Measurements from ENCODE around the gene USP7. TPM values are rescaled to one million over a fixed set of nuclear protein-coding genes. Genes with fewer than 3 reads are reported as not detected.

USP7 gene
- total RNA-seq, 1 experiment from 2014 or later, result 125 TPM

DNA sequence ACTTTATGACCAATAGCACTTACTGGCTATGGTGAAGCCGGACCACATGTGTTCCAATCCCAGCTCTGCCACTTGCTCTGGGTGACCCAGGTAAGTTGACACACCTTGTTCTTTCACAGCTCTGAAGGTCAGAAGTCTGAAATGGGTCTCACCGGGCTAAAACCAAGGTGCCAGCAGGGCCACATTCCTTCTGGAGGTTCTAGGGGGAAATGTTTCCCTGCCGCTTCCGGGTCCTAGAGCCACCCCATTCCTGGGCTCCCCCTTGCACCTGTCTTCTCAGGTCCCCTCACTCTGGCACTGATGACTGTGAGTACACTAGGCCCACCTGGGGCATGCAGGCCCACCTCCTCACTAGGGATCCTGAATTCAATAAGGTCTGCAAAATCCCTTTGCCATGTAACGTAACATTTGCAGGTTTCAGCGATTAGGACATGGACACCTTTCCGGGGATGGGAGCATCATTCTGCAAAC is 11.4 kb downstream of the USP7 start:
- ChIA-PET CTCF (interaction anchor here (1.0 kb wide), 1 partner anchor 56 kb away, joined by 3 read pairs; no protein-coding TSS in a partner anchor), POLR2A (no interaction called here)
- Histone ChIP-seq H3K36me3 (ENCODE audit: control insufficient read depth, insufficient read depth, low read length) (no peaks in the 10 kb centered on the region), H3K4me3 (ENCODE audit: low read depth in 2 of 2, low read length in 2 of 2) (no peak overlapping the region), H3K9me3 (ENCODE audit: control insufficient read depth, insufficient read depth, low read depth, low read length) (no peaks in the 10 kb centered on the region), H3K27ac (ENCODE audit: low read length) (no peak overlapping the region), H3K4me1 (ENCODE audit: control insufficient read depth, insufficient read depth, low read length) (peaks cover 58% of the 10 kb centered on the region), H3K27me3 (ENCODE audit: control insufficient read depth, insufficient read depth, low read length) (no peaks in the 10 kb centered on the region)
- in situ Hi-C loops (cut with HindIII; ENCODE audit: low pct_unique_long_range_greater_than_20kb, low sequenced_read_pairs) (no loop called here), intact Hi-C loops (cut with micrococcal nuclease; ENCODE audit: unreplicated experiment) (loop anchor here (10.0 kb wide), 1 partner anchor 142 kb away; the partner anchor contains the start of gene HAPSTR1)
- no peak for DNase-seq (ENCODE audit: low read depth, low spot score)
- ATAC-seq, result no peak
- BruUV-seq (replicated peaks), result no TSS peak
- TF ChIP-seq, protein P1, sequence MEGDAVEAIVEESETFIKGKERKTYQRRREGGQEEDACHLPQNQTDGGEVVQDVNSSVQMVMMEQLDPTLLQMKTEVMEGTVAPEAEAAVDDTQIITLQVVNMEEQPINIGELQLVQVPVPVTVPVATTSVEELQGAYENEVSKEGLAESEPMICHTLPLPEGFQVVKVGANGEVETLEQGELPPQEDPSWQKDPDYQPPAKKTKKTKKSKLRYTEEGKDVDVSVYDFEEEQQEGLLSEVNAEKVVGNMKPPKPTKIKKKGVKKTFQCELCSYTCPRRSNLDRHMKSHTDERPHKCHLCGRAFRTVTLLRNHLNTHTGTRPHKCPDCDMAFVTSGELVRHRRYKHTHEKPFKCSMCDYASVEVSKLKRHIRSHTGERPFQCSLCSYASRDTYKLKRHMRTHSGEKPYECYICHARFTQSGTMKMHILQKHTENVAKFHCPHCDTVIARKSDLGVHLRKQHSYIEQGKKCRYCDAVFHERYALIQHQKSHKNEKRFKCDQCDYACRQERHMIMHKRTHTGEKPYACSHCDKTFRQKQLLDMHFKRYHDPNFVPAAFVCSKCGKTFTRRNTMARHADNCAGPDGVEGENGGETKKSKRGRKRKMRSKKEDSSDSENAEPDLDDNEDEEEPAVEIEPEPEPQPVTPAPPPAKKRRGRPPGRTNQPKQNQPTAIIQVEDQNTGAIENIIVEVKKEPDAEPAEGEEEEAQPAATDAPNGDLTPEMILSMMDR (IDR thresholded peaks at IDR 0.05), result no peak

DNA sequence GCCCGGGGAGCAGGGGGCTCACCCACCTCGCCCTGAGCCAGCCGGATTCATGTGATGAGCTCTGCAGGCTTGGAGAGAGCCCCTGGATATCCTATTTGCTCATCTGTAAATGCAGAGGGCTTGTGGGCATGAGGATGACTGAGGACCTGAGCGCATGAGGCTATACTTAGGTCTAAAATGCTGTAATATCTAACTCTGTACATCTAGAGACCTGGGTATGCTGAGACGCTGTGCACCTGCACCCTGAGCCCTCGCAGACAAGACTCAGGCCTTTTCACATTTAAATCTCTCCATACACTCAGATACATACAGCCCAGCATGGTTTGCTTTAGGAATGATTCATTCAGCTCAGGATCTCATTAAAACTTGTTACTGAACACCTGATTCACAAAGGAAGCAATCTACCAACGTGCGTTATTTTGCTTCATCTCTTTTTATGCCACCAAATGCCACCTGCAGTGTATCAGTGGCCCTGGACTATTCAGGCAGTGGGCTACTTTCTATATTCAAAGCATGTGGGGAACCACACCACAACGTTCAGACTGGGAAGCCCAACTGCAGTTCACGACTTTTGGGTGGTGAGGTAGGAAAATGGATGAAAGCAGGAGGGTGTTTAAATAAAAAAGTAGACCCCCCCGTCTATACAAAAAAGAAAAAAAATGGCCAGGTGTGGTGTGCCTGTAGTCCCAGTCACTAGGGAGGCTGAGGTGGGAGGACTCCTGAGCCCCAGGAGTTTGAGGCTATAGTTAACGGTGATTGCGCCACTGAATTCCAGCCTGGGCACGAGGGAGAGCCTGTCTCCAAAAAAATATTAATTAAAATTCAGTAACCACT is 12.0 kb downstream of the USP7 start:
- Histone ChIP-seq H3K27ac (ENCODE audit: low read length) (peak overlapping the region; percentile 25; the same call in 1 of the 2 replicates), H3K9me3 (ENCODE audit: control insufficient read depth, insufficient read depth, low read depth, low read length) (no peaks in the 10 kb centered on the region), H3K4me1 (ENCODE audit: control insufficient read depth, insufficient read depth, low read length) (peaks cover 54% of the 10 kb centered on the region), H3K27me3 (ENCODE audit: control insufficient read depth, insufficient read depth, low read length) (no peaks in the 10 kb centered on the region), H3K4me3 (ENCODE audit: low read depth in 2 of 2, low read length in 2 of 2) (no peak overlapping the region), H3K36me3 (ENCODE audit: control insufficient read depth, insufficient read depth, low read length) (no peaks in the 10 kb centered on the region)
- intact Hi-C loops (cut with micrococcal nuclease; ENCODE audit: unreplicated experiment) (loop anchor here (10.0 kb wide), 1 partner anchor 143 kb away; the partner anchor contains the start of gene HAPSTR1), in situ Hi-C loops (cut with HindIII; ENCODE audit: low pct_unique_long_range_greater_than_20kb, low sequenced_read_pairs) (no loop called here)
- TF ChIP-seq TCF7L2 (IDR thresholded peaks at IDR 0.05; ENCODE audit: low read depth, low read length) (no peak), SIN3A (IDR thresholded peaks at IDR 0.05; ENCODE audit: borderline replicate concordance, insufficient read depth, low read depth, low read length) (no peak), POLR2AphosphoS5 (IDR thresholded peaks at IDR 0.05; ENCODE audit: low read depth, low read length) (no peak)
- TF ChIP-seq, protein P1 (IDR thresholded peaks at IDR 0.05), result no peak
- TF ChIP-seq, protein P2, sequence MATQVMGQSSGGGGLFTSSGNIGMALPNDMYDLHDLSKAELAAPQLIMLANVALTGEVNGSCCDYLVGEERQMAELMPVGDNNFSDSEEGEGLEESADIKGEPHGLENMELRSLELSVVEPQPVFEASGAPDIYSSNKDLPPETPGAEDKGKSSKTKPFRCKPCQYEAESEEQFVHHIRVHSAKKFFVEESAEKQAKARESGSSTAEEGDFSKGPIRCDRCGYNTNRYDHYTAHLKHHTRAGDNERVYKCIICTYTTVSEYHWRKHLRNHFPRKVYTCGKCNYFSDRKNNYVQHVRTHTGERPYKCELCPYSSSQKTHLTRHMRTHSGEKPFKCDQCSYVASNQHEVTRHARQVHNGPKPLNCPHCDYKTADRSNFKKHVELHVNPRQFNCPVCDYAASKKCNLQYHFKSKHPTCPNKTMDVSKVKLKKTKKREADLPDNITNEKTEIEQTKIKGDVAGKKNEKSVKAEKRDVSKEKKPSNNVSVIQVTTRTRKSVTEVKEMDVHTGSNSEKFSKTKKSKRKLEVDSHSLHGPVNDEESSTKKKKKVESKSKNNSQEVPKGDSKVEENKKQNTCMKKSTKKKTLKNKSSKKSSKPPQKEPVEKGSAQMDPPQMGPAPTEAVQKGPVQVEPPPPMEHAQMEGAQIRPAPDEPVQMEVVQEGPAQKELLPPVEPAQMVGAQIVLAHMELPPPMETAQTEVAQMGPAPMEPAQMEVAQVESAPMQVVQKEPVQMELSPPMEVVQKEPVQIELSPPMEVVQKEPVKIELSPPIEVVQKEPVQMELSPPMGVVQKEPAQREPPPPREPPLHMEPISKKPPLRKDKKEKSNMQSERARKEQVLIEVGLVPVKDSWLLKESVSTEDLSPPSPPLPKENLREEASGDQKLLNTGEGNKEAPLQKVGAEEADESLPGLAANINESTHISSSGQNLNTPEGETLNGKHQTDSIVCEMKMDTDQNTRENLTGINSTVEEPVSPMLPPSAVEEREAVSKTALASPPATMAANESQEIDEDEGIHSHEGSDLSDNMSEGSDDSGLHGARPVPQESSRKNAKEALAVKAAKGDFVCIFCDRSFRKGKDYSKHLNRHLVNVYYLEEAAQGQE (IDR thresholded peaks at IDR 0.05; ENCODE audit: insufficient read depth in 1 of 2, low read depth in 2 of 2, low read length in 1 of 2), result no peak
- BruUV-seq (replicated peaks), result no TSS peak
- ChIA-PET CTCF (interaction anchor here (0.5 to 1.0 kb wide), 2 partner anchors 57 to 182 kb away, joined by 3 to 7 read pairs; no protein-coding TSS in a partner anchor), POLR2A (no interaction called here)
- DNase-seq (ENCODE audit: low read depth, low spot score) (no peak), ATAC-seq (peak; percentile 49; the same call in 1 of the 2 replicates)

All from Panc1 (cell line).